ENCODE results near the gene THBS2.

- TF ChIP-seq CTCF (IDR thresholded peaks at IDR 0.05) (no peak), POLR2A (IDR thresholded peaks at IDR 0.05) (no peak)
Measured at GRCh38 chr6:169200893-169201514, 52.6 kb downstream of the THBS2 start.
